ENCODE results near the gene TCF7.

The TCF7 gene

GRCh38 chr5:134142052-134142451 lies 27.6 kb downstream of the TCF7 start:
- no peak overlapping the region for H2AK5ac ChIP-seq (ENCODE audit: low read length)
- no peak overlapping the region for H4K5ac ChIP-seq (ENCODE audit: low read length)
- no peak overlapping the region for H4K8ac ChIP-seq (ENCODE audit: low read depth, low read length)
- H3K4me1 ChIP-seq (ENCODE audit: control insufficient read depth, low read depth, low read length) = peaks cover 4% of the 10 kb centered on the region
- H3K23ac ChIP-seq (ENCODE audit: low read length) = no peak overlapping the region
- no peak overlapping the region for H3K4ac ChIP-seq (ENCODE audit: low read depth, low read length)
- H3K4me2 ChIP-seq (ENCODE audit: low read length) = no peak overlapping the region
- DNase-seq = no peak
- no peaks in the 10 kb centered on the region for H3K27me3 ChIP-seq (ENCODE audit: insufficient read depth, low read length, poor library complexity)
- no peak overlapping the region for H2BK120ac ChIP-seq (ENCODE audit: low read depth, low read length)
- H3K56ac ChIP-seq (ENCODE audit: low read length) = no peak overlapping the region
- H3K79me2 ChIP-seq (ENCODE audit: control insufficient read depth, insufficient read depth, low read length) = peaks cover 1% of the 10 kb centered on the region
- H3K18ac ChIP-seq (ENCODE audit: low read length) = no peak overlapping the region
- H3K36me3 ChIP-seq (ENCODE audit: control insufficient read depth, insufficient read depth, low read length) = peaks cover 15% of the 10 kb centered on the region
- H3K4me3 ChIP-seq (ENCODE audit: low read length) = no peak overlapping the region
- WGBS (ENCODE audit: extremely low coverage, insufficient coverage, low lambda C conversion rate) = no CpG with 5 or more reads among the region's 5 CpGs
- no peak overlapping the region for H2BK15ac ChIP-seq (replicated peaks; ENCODE audit: low read depth)
- no peak overlapping the region for H3K9ac ChIP-seq (ENCODE audit: low read length)
- H3K79me1 ChIP-seq (ENCODE audit: low read length) = peaks cover 14% of the 10 kb centered on the region
- H3K27ac ChIP-seq (ENCODE audit: low read depth, low read length) = no peak overlapping the region
- H2BK5ac ChIP-seq (ENCODE audit: low read length) = no peak overlapping the region

- H3K4me1 ChIP-seq (ENCODE audit: control insufficient read depth, low read depth, low read length) = peaks cover 2% of the 10 kb centered on the region
These were observed 28.3 kb downstream of the TCF7 start for GRCh38 chr5:134142806-134143205.

GRCh38 chr5:134143431-134143830 lies 28.9 kb downstream of the TCF7 start:
- Histone ChIP-seq H3K9ac (ENCODE audit: low read length) (no peak overlapping the region), H4K8ac (ENCODE audit: low read depth, low read length) (no peak overlapping the region), H3K18ac (ENCODE audit: low read length) (no peak overlapping the region), H3K4ac (ENCODE audit: low read depth, low read length) (no peak overlapping the region), H3K4me3 (ENCODE audit: low read length) (no peak overlapping the region), H2BK120ac (ENCODE audit: low read depth, low read length) (no peak overlapping the region), H3K27me3 (ENCODE audit: insufficient read depth, low read length, poor library complexity) (no peaks in the 10 kb centered on the region), H3K23ac (ENCODE audit: low read length) (no peak overlapping the region), H4K5ac (ENCODE audit: low read length) (no peak overlapping the region), H3K4me2 (ENCODE audit: low read length) (no peak overlapping the region), H2BK15ac (replicated peaks; ENCODE audit: low read depth) (no peak overlapping the region), H2AK5ac (ENCODE audit: low read length) (no peak overlapping the region), H3K79me1 (ENCODE audit: low read length) (peaks cover 9% of the 10 kb centered on the region), H2BK5ac (ENCODE audit: low read length) (no peak overlapping the region), H3K27ac (ENCODE audit: low read depth, low read length) (no peak overlapping the region), H3K4me1 (ENCODE audit: control insufficient read depth, low read depth, low read length) (no peaks in the 10 kb centered on the region), H3K36me3 (ENCODE audit: control insufficient read depth, insufficient read depth, low read length) (peaks cover 15% of the 10 kb centered on the region), H3K79me2 (ENCODE audit: control insufficient read depth, insufficient read depth, low read length) (peaks cover 1% of the 10 kb centered on the region), H3K56ac (ENCODE audit: low read length) (no peak overlapping the region)
- no CpG with 5 or more reads among the region's 5 CpGs for WGBS (ENCODE audit: extremely low coverage, insufficient coverage, low lambda C conversion rate)
- DNase-seq = no peak

More at GRCh38 chr5:134142806-134143205, 28.3 kb downstream of the TCF7 start:
- H3K4me3 ChIP-seq (ENCODE audit: low read length) = no peak overlapping the region
- no peak overlapping the region for H3K27ac ChIP-seq (ENCODE audit: low read depth, low read length)
- H3K23ac ChIP-seq (ENCODE audit: low read length) = no peak overlapping the region
- no peak overlapping the region for H3K4me2 ChIP-seq (ENCODE audit: low read length)
- H2BK120ac ChIP-seq (ENCODE audit: low read depth, low read length) = no peak overlapping the region
- H3K9ac ChIP-seq (ENCODE audit: low read length) = no peak overlapping the region
- H3K79me2 ChIP-seq (ENCODE audit: control insufficient read depth, insufficient read depth, low read length) = peaks cover 1% of the 10 kb centered on the region
- H3K56ac ChIP-seq (ENCODE audit: low read length) = no peak overlapping the region
- no peak overlapping the region for H2BK5ac ChIP-seq (ENCODE audit: low read length)
- no peaks in the 10 kb centered on the region for H3K27me3 ChIP-seq (ENCODE audit: insufficient read depth, low read length, poor library complexity)
- no peak overlapping the region for H3K18ac ChIP-seq (ENCODE audit: low read length)
- no peak overlapping the region for H4K5ac ChIP-seq (ENCODE audit: low read length)
- DNase-seq = no peak
- no peak overlapping the region for H2BK15ac ChIP-seq (replicated peaks; ENCODE audit: low read depth)
- no peak overlapping the region for H4K8ac ChIP-seq (ENCODE audit: low read depth, low read length)
- H2AK5ac ChIP-seq (ENCODE audit: low read length) = no peak overlapping the region
- H3K36me3 ChIP-seq (ENCODE audit: control insufficient read depth, insufficient read depth, low read length) = peaks cover 15% of the 10 kb centered on the region
- no CpG with 5 or more reads among the region's 12 CpGs for WGBS (ENCODE audit: extremely low coverage, insufficient coverage, low lambda C conversion rate)
- no peak overlapping the region for H3K4ac ChIP-seq (ENCODE audit: low read depth, low read length)
- peaks cover 12% of the 10 kb centered on the region for H3K79me1 ChIP-seq (ENCODE audit: low read length)

GRCh38 chr5:134143944-134144941 lies 29.8 kb downstream of the TCF7 start:
- no peak overlapping the region for H3K56ac ChIP-seq (ENCODE audit: low read length)
- peaks cover 18% of the 10 kb centered on the region for H3K36me3 ChIP-seq (ENCODE audit: control insufficient read depth, insufficient read depth, low read length)
- no peak overlapping the region for H4K8ac ChIP-seq (ENCODE audit: low read depth, low read length)

DNA sequence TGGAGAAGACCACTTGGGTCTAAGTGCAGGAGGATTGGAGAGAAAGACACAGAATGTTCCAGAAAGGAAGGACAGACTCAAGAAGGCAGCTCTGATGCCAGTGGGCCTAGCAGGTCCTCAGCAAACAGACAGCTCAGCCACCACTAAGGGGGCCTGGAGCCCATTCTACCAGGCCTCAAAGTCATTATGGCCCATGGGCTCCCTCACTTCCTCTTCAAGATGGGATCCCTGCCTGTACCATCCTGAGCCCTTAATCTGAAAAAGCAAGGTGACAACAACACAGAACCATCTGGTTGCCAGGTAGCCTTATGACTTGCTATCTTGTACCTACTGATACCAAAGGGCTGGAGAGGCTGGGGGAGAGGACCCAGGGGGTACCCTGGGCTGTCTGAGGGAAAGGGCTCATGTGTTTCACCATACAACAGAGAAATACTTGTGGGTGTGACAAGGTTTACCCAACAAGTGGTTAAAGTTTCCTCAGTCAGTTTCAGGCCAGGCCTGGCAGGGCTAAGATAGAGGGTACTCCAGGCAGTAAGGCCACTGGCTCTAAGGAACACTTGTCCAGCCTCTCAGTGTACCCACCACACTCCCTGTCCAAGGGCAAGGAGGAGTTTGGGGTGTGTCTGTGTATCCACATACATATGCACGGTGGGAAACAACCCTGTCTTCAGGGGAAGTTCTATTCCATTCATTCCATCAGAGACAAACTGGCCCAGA lies 30.7 kb downstream of the TCF7 start:
- H3K23ac ChIP-seq (ENCODE audit: low read length) = no peak overlapping the region
- H2AK5ac ChIP-seq (ENCODE audit: low read length) = no peak overlapping the region
- no CpG with 5 or more reads among the region's 1 CpG for WGBS (ENCODE audit: extremely low coverage, insufficient coverage, low lambda C conversion rate)
- peaks cover 13% of the 10 kb centered on the region for H3K79me1 ChIP-seq (ENCODE audit: low read length)
- no peaks in the 10 kb centered on the region for H3K27me3 ChIP-seq (ENCODE audit: insufficient read depth, low read length, poor library complexity)
- peaks cover 19% of the 10 kb centered on the region for H3K36me3 ChIP-seq (ENCODE audit: control insufficient read depth, insufficient read depth, low read length)
- H3K79me2 ChIP-seq (ENCODE audit: control insufficient read depth, insufficient read depth, low read length) = no peaks in the 10 kb centered on the region
- no peak overlapping the region for H3K56ac ChIP-seq (ENCODE audit: low read length)
- no peak overlapping the region for H3K9ac ChIP-seq (ENCODE audit: low read length)
- no peak overlapping the region for H3K27ac ChIP-seq (ENCODE audit: low read depth, low read length)
- DNase-seq = no peak
- H4K5ac ChIP-seq (ENCODE audit: low read length) = no peak overlapping the region
- H3K4me1 ChIP-seq (ENCODE audit: control insufficient read depth, low read depth, low read length) = no peaks in the 10 kb centered on the region
- H3K4me2 ChIP-seq (ENCODE audit: low read length) = no peak overlapping the region
- H4K8ac ChIP-seq (ENCODE audit: low read depth, low read length) = no peak overlapping the region
- no peak overlapping the region for H2BK15ac ChIP-seq (replicated peaks; ENCODE audit: low read depth)
- H2BK5ac ChIP-seq (ENCODE audit: low read length) = no peak overlapping the region
- H2BK120ac ChIP-seq (ENCODE audit: low read depth, low read length) = no peak overlapping the region
- H3K4ac ChIP-seq (ENCODE audit: low read depth, low read length) = no peak overlapping the region
- no peak overlapping the region for H3K18ac ChIP-seq (ENCODE audit: low read length)
- H3K4me3 ChIP-seq (ENCODE audit: low read length) = no peak overlapping the region

More at GRCh38 chr5:134143944-134144941, 29.8 kb downstream of the TCF7 start:
- no peak overlapping the region for H3K4me3 ChIP-seq (ENCODE audit: low read length)
- WGBS (ENCODE audit: extremely low coverage, insufficient coverage, low lambda C conversion rate) = no CpG with 5 or more reads among the region's 10 CpGs
- H3K79me1 ChIP-seq (ENCODE audit: low read length) = peaks cover 8% of the 10 kb centered on the region
- no peaks in the 10 kb centered on the region for H3K79me2 ChIP-seq (ENCODE audit: control insufficient read depth, insufficient read depth, low read length)
- H3K4ac ChIP-seq (ENCODE audit: low read depth, low read length) = no peak overlapping the region
- no peak overlapping the region for H3K4me2 ChIP-seq (ENCODE audit: low read length)
- H2AK5ac ChIP-seq (ENCODE audit: low read length) = no peak overlapping the region
- no peak overlapping the region for H2BK5ac ChIP-seq (ENCODE audit: low read length)
- no peak overlapping the region for H2BK120ac ChIP-seq (ENCODE audit: low read depth, low read length)
- no peak overlapping the region for H4K5ac ChIP-seq (ENCODE audit: low read length)
- DNase-seq = no peak
- no peaks in the 10 kb centered on the region for H3K4me1 ChIP-seq (ENCODE audit: control insufficient read depth, low read depth, low read length)
- H3K9ac ChIP-seq (ENCODE audit: low read length) = no peak overlapping the region
- no peak overlapping the region for H3K18ac ChIP-seq (ENCODE audit: low read length)
- H3K23ac ChIP-seq (ENCODE audit: low read length) = no peak overlapping the region
- no peak overlapping the region for H3K27ac ChIP-seq (ENCODE audit: low read depth, low read length)
- H2BK15ac ChIP-seq (replicated peaks; ENCODE audit: low read depth) = no peak overlapping the region
- H3K27me3 ChIP-seq (ENCODE audit: insufficient read depth, low read length, poor library complexity) = no peaks in the 10 kb centered on the region
